Parathyroid adenoma (tissue), 2 donors: Measurements from ENCODE around the gene PRDM1.

Source experiments
- H2AFZ ChIP-seq: fragments of 300-600 bp; sonication (generic); one replicate; pipeline ENCODE4 v1.7.0; 2017; ENCODE audit warnings: antibody characterized with exemption, mild to moderate bottlenecking
- H3K27ac ChIP-seq: fragments of 300-600 bp; sonication (generic); one replicate; pipeline ENCODE4 v1.7.0; 2017
- H3K27me3 ChIP-seq: fragments of 300-600 bp; sonication (generic); one replicate; pipeline ENCODE4 v1.7.0; 2017; ENCODE audit warnings: low read length; ENCODE audit not compliant: control insufficient read depth, insufficient read depth
- H3K36me3 ChIP-seq: fragments of 300-600 bp; sonication (generic); one replicate; pipeline ENCODE4 v1.7.0; 2017; ENCODE audit warnings: low read length; ENCODE audit not compliant: control insufficient read depth, insufficient read depth
- H3K4me1 ChIP-seq: fragments of 300-600 bp; sonication (generic); one replicate; pipeline ENCODE4 v1.7.0; 2017; ENCODE audit warnings: control low read depth
- H3K4me2 ChIP-seq: fragments of 300-600 bp; sonication (generic); one replicate; pipeline ENCODE4 v1.7.0; 2017; ENCODE audit warnings: low read length
- H3K4me3 ChIP-seq: fragments of 300-600 bp; sonication (generic); one replicate; pipeline ENCODE4 v1.7.0; 2017; ENCODE audit warnings: low read depth, low read length
- H3K79me2 ChIP-seq: fragments of 300-600 bp; sonication (generic); one replicate; pipeline ENCODE4 v1.7.0; 2017; ENCODE audit warnings: control low read depth
- H3K9ac ChIP-seq: fragments of 300-600 bp; sonication (generic); one replicate; pipeline ENCODE4 v1.7.0; 2017; ENCODE audit warnings: mild to moderate bottlenecking
- H3K9me3 ChIP-seq: fragments of 300-600 bp; sonication (generic); one replicate; pipeline ENCODE4 v1.7.0; 2017; ENCODE audit warnings: low read length; ENCODE audit not compliant: control insufficient read depth
- CTCF ChIP-seq: fragments of 300-600 bp; sonication (generic); IDR thresholded peaks from one replicate; pipeline ENCODE4 v1.7.0; 2017; ENCODE audit warnings: antibody characterized with exemption, mild to moderate bottlenecking
- donor health status: primary hyperparathyroidism.

PRDM1 gene

GRCh38 chr6:106108129-106108528 lies 22.0 kb downstream of the PRDM1 start:
- no peaks in the 10 kb centered on the region for H3K27me3 ChIP-seq
- H3K4me2 ChIP-seq, result no peak overlapping the region
- H3K36me3 ChIP-seq, result no peaks in the 10 kb centered on the region
- no peaks in the 10 kb centered on the region for H3K79me2 ChIP-seq
- H3K27ac ChIP-seq, result no peak overlapping the region
- no peak overlapping the region for H3K9ac ChIP-seq
- no peak overlapping the region for H3K4me3 ChIP-seq
- TF ChIP-seq CTCF, result no peak
- H3K9me3 ChIP-seq, result no peaks in the 10 kb centered on the region
- H2AFZ ChIP-seq, result no peak overlapping the region
- no peaks in the 10 kb centered on the region for H3K4me1 ChIP-seq

GRCh38 chr6:106109029-106109428 lies 22.9 kb downstream of the PRDM1 start:
- no peak overlapping the region for H3K9ac ChIP-seq
- H3K4me1 ChIP-seq, result no peaks in the 10 kb centered on the region
- no peaks in the 10 kb centered on the region for H3K36me3 ChIP-seq
- no peak overlapping the region for H2AFZ ChIP-seq
- no peaks in the 10 kb centered on the region for H3K9me3 ChIP-seq
- no peaks in the 10 kb centered on the region for H3K27me3 ChIP-seq
- H3K4me3 ChIP-seq, result no peak overlapping the region
- no peaks in the 10 kb centered on the region for H3K79me2 ChIP-seq
- H3K4me2 ChIP-seq, result no peak overlapping the region
- no peak overlapping the region for H3K27ac ChIP-seq
- TF ChIP-seq CTCF, result no peak

- Histone ChIP-seq H3K79me2 (no peaks in the 10 kb centered on the region), H3K27ac (no peak overlapping the region), H3K27me3 (no peaks in the 10 kb centered on the region), H3K36me3 (no peaks in the 10 kb centered on the region), H3K4me3 (no peak overlapping the region), H3K4me2 (no peak overlapping the region), H3K9me3 (no peaks in the 10 kb centered on the region), H2AFZ (no peak overlapping the region), H3K4me1 (no peaks in the 10 kb centered on the region), H3K9ac (no peak overlapping the region)
- no peak for TF ChIP-seq CTCF
Measured at GRCh38 chr6:106110164-106110826, 24.2 kb downstream of the PRDM1 start.

- H3K36me3 ChIP-seq, result no peaks in the 10 kb centered on the region
- no peaks in the 10 kb centered on the region for H3K79me2 ChIP-seq
- H3K27me3 ChIP-seq, result no peaks in the 10 kb centered on the region
- H3K9ac ChIP-seq, result no peak overlapping the region
- no peak overlapping the region for H3K4me3 ChIP-seq
- no peak overlapping the region for H2AFZ ChIP-seq
- H3K27ac ChIP-seq, result no peak overlapping the region
- no peaks in the 10 kb centered on the region for H3K4me1 ChIP-seq
- H3K9me3 ChIP-seq, result no peaks in the 10 kb centered on the region
- no peak overlapping the region for H3K4me2 ChIP-seq
- no peak for TF ChIP-seq CTCF
Measured at GRCh38 chr6:106112433-106112832, 26.3 kb downstream of the PRDM1 start.

GRCh38 chr6:106113256-106113959 lies 27.3 kb downstream of the PRDM1 start:
- no peaks in the 10 kb centered on the region for H3K79me2 ChIP-seq
- no peak overlapping the region for H3K4me2 ChIP-seq
- H3K27me3 ChIP-seq, result no peaks in the 10 kb centered on the region
- no peak overlapping the region for H3K27ac ChIP-seq
- H3K4me3 ChIP-seq, result no peak overlapping the region
- no peaks in the 10 kb centered on the region for H3K9me3 ChIP-seq
- H3K9ac ChIP-seq, result no peak overlapping the region
- no peak overlapping the region for H2AFZ ChIP-seq
- H3K36me3 ChIP-seq, result no peaks in the 10 kb centered on the region
- no peak for TF ChIP-seq CTCF
- H3K4me1 ChIP-seq, result no peaks in the 10 kb centered on the region
